Measurements from ENCODE around the gene SLCO2B1.

DNA sequence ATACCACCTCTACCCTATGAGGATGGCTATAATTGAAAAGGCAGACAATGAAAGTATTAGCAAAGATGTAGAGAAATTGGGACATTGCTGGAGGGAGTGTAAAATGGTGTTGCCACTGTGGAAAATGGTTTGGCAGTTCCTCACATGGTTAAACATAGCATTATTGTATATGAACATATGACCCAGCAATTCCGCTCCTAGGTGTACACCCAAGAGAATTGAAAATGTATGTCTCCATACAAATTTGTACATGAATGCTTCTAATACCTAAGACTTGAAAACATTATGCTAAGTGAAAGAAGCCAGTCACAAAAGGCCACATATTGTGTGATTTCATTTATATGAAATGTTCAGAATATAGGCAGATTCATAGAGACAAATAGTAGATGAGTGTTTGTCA is 10.0 kb downstream of the SLCO2B1 start:
- TF ChIP-seq ZNF274 (IDR thresholded peaks at IDR 0.05; ENCODE audit: low read length) (no peak), ZNF274 (tag by site-specific recombination; IDR thresholded peaks at IDR 0.05; ENCODE audit: borderline replicate concordance) (no peak)
- TF ChIP-seq, protein P1, sequence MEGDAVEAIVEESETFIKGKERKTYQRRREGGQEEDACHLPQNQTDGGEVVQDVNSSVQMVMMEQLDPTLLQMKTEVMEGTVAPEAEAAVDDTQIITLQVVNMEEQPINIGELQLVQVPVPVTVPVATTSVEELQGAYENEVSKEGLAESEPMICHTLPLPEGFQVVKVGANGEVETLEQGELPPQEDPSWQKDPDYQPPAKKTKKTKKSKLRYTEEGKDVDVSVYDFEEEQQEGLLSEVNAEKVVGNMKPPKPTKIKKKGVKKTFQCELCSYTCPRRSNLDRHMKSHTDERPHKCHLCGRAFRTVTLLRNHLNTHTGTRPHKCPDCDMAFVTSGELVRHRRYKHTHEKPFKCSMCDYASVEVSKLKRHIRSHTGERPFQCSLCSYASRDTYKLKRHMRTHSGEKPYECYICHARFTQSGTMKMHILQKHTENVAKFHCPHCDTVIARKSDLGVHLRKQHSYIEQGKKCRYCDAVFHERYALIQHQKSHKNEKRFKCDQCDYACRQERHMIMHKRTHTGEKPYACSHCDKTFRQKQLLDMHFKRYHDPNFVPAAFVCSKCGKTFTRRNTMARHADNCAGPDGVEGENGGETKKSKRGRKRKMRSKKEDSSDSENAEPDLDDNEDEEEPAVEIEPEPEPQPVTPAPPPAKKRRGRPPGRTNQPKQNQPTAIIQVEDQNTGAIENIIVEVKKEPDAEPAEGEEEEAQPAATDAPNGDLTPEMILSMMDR (tag by site-specific recombination; IDR thresholded peaks at IDR 0.05): no peak

All from HEK293 (cell line).